ENCODE measurements around the gene ZNF8.
A peak's percentile ranks its signal among the peaks of the same experiment; 100 is the strongest.

Gene ZNF8

DNA sequence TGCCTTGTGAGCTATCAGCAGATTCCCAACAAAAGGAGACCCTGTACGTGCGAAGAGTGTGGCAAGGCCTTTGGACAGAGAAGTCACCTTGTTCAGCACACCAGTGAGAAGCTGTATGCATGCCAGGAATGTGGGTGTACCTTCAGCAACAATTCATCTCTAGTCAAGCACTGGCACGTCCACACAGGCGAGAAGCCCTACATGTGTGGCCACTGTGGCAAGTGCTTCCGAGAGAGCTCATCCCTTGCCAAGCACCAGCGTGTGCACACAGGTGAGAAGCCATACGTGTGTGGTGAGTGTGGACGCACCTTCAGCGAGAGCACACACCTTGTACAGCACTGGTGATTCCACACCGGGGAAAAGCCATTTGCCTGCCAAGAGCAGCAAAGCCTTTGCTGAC is 40.5 kb downstream of the ZNF8 start:
- no peak for DNase-seq (ENCODE audit: low read depth)
- H3K4me3 ChIP-seq (ENCODE audit: low read depth, low read length): no peak overlapping the region
- TF ChIP-seq, protein P1, sequence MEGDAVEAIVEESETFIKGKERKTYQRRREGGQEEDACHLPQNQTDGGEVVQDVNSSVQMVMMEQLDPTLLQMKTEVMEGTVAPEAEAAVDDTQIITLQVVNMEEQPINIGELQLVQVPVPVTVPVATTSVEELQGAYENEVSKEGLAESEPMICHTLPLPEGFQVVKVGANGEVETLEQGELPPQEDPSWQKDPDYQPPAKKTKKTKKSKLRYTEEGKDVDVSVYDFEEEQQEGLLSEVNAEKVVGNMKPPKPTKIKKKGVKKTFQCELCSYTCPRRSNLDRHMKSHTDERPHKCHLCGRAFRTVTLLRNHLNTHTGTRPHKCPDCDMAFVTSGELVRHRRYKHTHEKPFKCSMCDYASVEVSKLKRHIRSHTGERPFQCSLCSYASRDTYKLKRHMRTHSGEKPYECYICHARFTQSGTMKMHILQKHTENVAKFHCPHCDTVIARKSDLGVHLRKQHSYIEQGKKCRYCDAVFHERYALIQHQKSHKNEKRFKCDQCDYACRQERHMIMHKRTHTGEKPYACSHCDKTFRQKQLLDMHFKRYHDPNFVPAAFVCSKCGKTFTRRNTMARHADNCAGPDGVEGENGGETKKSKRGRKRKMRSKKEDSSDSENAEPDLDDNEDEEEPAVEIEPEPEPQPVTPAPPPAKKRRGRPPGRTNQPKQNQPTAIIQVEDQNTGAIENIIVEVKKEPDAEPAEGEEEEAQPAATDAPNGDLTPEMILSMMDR (IDR thresholded peaks at IDR 0.05; ENCODE audit: control insufficient read depth, extremely low read depth, insufficient read depth): no peak

DNA sequence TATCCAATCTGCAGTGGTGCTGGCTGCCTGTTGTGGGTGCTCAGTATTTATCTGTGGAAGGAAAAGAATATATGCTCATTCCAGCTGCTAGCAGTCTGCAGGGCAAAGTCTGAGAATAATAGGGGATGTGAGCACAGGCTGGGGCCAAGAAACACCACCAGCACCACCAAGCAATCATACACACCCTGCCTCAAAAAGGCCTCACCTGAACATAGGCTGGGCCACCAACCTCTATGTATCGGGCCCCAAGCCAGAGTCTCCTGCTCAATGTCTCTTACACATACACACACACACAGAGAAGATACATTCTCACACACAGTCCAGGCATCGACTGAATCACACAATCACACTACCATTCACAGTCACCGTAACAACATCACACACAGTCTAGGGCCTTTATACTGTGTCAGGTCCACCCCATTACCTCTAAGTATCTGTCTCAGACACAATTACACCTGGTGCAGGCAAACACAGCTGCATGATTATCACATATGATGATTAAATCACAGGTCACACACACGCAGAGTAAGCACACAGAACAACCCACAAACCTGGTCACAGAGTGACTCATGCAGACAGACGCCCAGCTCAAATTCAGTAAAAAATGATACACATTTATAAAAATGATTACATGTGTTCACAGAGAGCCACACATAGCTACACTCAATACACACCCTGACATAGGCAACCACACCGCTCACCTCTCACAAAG is 46.7 kb downstream of the ZNF8 start:
- DNase-seq (ENCODE audit: low read depth): no peak

DNA sequence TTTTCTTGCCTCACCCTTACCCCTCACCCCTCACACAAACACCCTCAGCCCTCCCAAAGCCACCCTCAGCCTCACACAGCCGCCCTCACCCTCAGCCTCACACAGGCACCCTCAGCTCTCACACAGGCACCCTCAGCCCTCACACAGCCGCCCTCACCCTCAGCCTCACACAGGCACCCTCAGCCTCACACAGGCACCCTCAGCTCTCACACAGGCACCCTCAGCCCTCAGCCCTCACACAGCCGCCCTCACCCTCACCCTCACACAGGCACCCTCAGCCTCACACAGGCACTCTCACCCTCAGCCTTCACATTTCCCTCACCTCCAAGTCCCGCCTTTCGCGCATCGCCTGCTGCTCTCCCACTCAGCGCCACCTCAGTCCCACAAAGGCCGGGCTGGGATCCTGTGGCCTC is 47.8 kb downstream of the ZNF8 start:
- no peak for DNase-seq (ENCODE audit: low read depth)
- TF ChIP-seq, protein P1 (IDR thresholded peaks at IDR 0.05; ENCODE audit: control insufficient read depth, extremely low read depth, insufficient read depth): no peak

More for the DNA sequence above, 46.7 kb downstream of the ZNF8 start:
- TF ChIP-seq, protein P1 (IDR thresholded peaks at IDR 0.05; ENCODE audit: control insufficient read depth, extremely low read depth, insufficient read depth): no peak
- peak overlapping the region; percentile 97 for H3K4me3 ChIP-seq (ENCODE audit: low read depth, low read length)

GRCh38 chr19:58326914-58327726 is 48.4 kb downstream of the ZNF8 start, which contains the start of gene ZSCAN22:
Gene ZSCAN22, plus strand, starts transcription at chr19:58326994. Its CDS starts 7,809 bp downstream, at chr19:58334803.
- TF ChIP-seq, protein P1 (IDR thresholded peaks at IDR 0.05; ENCODE audit: control insufficient read depth, extremely low read depth, insufficient read depth): no peak
- H3K4me3 ChIP-seq (ENCODE audit: low read depth, low read length): peak within 1 kb of the TSS; percentile 97
- peak; percentile 90 for DNase-seq (ENCODE audit: low read depth)

More for the DNA sequence above, 47.8 kb downstream of the ZNF8 start:
- peak overlapping the region; percentile 97 for H3K4me3 ChIP-seq (ENCODE audit: low read depth, low read length)

GRCh38 chr19:58328999-58329398 is 50.2 kb downstream of the ZNF8 start:
- TF ChIP-seq, protein P1 (IDR thresholded peaks at IDR 0.05; ENCODE audit: control insufficient read depth, extremely low read depth, insufficient read depth): 0 out of 2 replicates have a peak, but pooled peaks have one; percentile 5
- DNase-seq (ENCODE audit: low read depth): no peak
- H3K4me3 ChIP-seq (ENCODE audit: low read depth, low read length): no peak overlapping the region

DNA sequence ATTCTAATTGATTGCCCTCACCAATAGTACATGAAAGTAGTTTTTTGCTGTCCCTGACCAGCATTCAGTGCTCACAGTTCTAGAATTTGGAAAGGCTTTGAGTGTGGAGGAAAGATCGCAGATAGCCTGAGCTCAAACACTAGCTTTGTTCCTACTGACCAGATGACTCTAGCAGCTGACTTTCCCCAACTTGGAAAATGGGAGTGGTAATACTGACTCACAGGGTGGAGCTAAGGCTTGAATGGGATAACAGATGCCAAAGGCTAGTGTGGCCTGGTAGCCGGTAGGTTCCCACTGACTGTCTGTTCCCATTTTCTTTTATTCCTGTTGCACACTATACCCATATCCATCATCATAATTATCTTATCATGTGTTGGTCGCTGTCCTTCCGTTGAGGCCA is 51.7 kb downstream of the ZNF8 start:
- H3K4me3 ChIP-seq (ENCODE audit: low read depth, low read length): no peak overlapping the region
- no peak for DNase-seq (ENCODE audit: low read depth)
- TF ChIP-seq, protein P1 (IDR thresholded peaks at IDR 0.05; ENCODE audit: control insufficient read depth, extremely low read depth, insufficient read depth): no peak
